Mucosa of descending colon (tissue), 3 donors: Measurements from ENCODE around the gene MESP1. TPM values are rescaled to one million over a fixed set of nuclear protein-coding genes. Genes with fewer than 3 reads are reported as not detected.

Experiments used
- ATAC-seq: fragments of 200-7000 bp; cut with Tn5 transposase; one replicate; pipeline ENCODE4 v1.9.1; 2020; ENCODE audit warnings: mild to moderate bottlenecking, moderate library complexity
- DNase-seq, 3 donors: peaks; one replicate each; pipeline ENCODE4 v3.0.0-alpha.2; 2020
- H3K36me3 ChIP-seq: fragments of 200-600 bp; one replicate; pipeline ENCODE4 v1.8.0; 2021; ENCODE audit warnings: low read depth, mild to moderate bottlenecking
- H3K4me1 ChIP-seq: fragments of 200-600 bp; one replicate; pipeline ENCODE4 v1.8.0; 2021; ENCODE audit warnings: low read depth, mild to moderate bottlenecking
- H3K4me3 ChIP-seq: fragments of 200-600 bp; one replicate; pipeline ENCODE4 v1.8.0; 2021; ENCODE audit warnings: mild to moderate bottlenecking
- H3K9me3 ChIP-seq: fragments of 200-600 bp; one replicate; pipeline ENCODE4 v1.8.0; 2021; ENCODE audit warnings: mild to moderate bottlenecking
- intact Hi-C, 2 donors: fragments of 100-400 bp; cut with DNase I in 1 of 2; cut with micrococcal nuclease in 1 of 2; formaldehyde crosslinking; loops; one replicate each; pipeline versions ENCODE4 v1.11.0 to v1.11.1; 2022; cut with DNase I, micrococcal nuclease
- total RNA-seq, 3 donors: library from RNA; stranded (reverse); fragmentation: NEBNext Ultra II Directional in 2 of 3; extraction: Animal tissue kit (Norgen Biotek cat#: 25700) in 2 of 3; gene quantifications; one replicate each; pipeline versions ENCODE4 v1.2.1 to v1.2.4, GENCODE V29; 2021 to 2023
- TF ChIP-seq, protein P1 (sequence below): fragments of 200-600 bp; IDR thresholded peaks from one replicate; pipeline ENCODE4 v1.8.0; 2022; ENCODE audit warnings: antibody characterized with exemption, mild to moderate bottlenecking
- donor health status: DM: no; HTN: no; CAD: no; lungs with moderate emphysema.
- donor health status: DM: no; HTN: no; CAD: no.
- donor health status: DM: no; HTN: yes; CAD: no.

MESP1 gene
- total RNA-seq, 3 donors from 2014 or later: 4.6 to 10.2 (median 8.5) TPM

DNA sequence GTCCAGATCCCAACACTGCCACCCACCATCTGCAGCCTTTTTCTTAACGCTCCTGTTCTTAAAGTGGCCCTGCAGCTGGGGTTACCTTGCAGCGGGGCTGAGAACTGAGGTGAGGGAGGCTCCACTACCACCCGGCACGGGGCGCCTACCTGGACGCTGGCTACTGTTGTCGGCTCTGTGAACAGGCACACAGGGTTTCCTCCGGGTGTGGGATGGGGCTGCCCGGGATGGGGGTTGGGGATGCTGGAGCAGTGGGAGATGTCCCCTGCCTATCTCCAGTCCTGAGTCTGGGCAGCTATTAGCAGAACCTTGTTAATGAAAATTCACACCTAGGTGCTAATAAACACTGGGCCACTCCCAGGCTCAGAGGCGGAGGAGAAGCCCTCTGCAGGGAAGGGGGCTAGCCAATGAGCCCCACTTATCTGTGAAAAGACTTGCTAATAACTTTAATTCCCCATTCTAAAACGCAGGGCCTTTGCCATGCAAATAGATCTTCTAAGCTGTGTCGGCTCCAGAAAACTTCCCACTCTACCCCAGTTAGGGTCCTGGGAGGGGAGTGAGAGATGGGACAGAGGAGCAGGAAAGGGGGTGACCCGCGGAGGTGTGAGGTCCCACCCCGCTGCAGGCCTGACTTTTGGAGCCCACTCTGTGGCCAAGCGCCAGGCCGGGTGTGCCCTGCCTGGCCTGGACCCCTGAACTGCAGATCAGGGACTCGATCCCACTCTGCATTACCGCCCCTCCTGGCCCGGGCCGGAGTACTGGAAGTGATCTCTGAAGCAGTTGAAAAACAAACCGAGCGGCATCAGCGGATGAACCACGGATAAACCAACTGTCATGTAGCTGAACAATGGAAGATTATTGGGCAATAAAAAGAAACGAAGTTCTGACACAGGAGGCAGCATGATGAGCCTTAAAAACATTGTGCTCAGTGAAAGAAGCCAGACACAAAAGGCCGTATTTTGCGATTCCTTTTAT, 3.1 kb downstream of the MESP1 start:
- H3K4me1 ChIP-seq: peaks cover 23% of the 10 kb centered on the region
- H3K36me3 ChIP-seq: no peaks in the 10 kb centered on the region
- DNase-seq (no peak), ATAC-seq (no peak)
- H3K9me3 ChIP-seq: no peaks in the 10 kb centered on the region
- intact Hi-C loops: no loop called here
- H3K4me3 ChIP-seq: no peak overlapping the region
- TF ChIP-seq, protein P1, sequence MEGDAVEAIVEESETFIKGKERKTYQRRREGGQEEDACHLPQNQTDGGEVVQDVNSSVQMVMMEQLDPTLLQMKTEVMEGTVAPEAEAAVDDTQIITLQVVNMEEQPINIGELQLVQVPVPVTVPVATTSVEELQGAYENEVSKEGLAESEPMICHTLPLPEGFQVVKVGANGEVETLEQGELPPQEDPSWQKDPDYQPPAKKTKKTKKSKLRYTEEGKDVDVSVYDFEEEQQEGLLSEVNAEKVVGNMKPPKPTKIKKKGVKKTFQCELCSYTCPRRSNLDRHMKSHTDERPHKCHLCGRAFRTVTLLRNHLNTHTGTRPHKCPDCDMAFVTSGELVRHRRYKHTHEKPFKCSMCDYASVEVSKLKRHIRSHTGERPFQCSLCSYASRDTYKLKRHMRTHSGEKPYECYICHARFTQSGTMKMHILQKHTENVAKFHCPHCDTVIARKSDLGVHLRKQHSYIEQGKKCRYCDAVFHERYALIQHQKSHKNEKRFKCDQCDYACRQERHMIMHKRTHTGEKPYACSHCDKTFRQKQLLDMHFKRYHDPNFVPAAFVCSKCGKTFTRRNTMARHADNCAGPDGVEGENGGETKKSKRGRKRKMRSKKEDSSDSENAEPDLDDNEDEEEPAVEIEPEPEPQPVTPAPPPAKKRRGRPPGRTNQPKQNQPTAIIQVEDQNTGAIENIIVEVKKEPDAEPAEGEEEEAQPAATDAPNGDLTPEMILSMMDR: no peak

DNA sequence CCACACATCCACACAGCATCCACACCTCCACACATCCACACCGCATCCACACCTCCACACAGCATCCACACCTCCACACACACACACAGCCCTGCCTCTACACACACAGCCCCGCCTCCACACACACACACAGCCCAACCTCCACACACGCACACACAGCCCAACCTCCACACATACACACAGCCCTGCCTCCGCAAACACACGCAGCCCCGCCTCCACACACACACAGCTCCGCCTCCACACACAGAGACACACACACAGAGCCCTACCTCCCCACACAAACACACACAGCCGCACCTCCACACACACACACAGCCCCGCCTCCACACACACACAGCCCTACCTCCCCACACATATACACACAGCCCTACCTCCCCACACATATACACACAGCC, 4.7 kb downstream of the MESP1 start:
- Histone ChIP-seq H3K4me1 (peaks cover 19% of the 10 kb centered on the region), H3K4me3 (no peak overlapping the region), H3K36me3 (no peaks in the 10 kb centered on the region), H3K9me3 (no peaks in the 10 kb centered on the region)
- DNase-seq (peak in 1 of 3 donors; percentile 57), ATAC-seq (peak; percentile 19)
- TF ChIP-seq, protein P1: no peak
- intact Hi-C loops: no loop called here

DNA sequence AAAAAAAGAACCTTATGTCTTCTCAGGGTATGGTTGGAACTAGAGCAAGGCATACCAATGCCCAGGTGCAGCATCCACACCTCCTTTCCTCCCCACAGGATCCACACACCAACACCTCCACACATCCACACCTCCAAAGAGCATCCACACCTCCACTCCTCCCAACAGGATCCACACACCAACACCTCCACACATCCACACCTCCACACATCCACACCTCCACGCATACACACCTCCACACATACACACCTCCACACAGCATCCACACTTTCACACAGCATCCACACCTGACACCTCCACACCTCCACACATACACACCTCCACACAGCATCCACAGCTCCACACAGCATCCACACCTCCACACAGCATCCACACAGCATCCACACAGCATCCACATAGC, 5.3 kb downstream of the MESP1 start:
- no peaks in the 10 kb centered on the region for H3K9me3 ChIP-seq
- H3K36me3 ChIP-seq: no peaks in the 10 kb centered on the region
- peaks cover 17% of the 10 kb centered on the region for H3K4me1 ChIP-seq
- intact Hi-C loops: no loop called here
- DNase-seq: no peak
- H3K4me3 ChIP-seq: no peak overlapping the region
- TF ChIP-seq, protein P1: no peak
- ATAC-seq: no peak

DNA sequence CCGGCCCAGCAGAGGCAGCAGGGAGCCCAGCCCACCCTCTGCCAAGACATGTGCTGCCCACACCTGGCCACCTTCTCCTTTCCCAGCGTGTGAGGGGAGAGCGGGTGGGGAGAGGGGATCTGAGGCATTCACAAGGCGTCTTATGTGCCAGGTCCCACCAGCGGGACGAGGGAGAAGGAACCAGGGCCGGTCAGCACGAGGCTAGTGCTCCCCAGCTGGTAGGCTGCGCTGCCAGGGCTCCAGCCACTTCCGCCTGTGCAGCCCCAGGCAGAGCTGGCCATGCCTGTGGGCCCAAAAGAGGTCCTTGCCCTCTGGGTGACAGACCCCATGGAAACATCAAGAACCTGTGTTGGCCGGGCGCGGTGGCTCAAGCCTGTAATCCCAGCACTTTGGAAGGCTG, 5.9 kb downstream of the MESP1 start:
- Histone ChIP-seq H3K36me3 (no peaks in the 10 kb centered on the region), H3K9me3 (no peaks in the 10 kb centered on the region), H3K4me3 (no peak overlapping the region), H3K4me1 (peaks cover 17% of the 10 kb centered on the region)
- TF ChIP-seq, protein P1: no peak
- ATAC-seq (no peak), DNase-seq (no peak)
- intact Hi-C loops: no loop called here

DNA sequence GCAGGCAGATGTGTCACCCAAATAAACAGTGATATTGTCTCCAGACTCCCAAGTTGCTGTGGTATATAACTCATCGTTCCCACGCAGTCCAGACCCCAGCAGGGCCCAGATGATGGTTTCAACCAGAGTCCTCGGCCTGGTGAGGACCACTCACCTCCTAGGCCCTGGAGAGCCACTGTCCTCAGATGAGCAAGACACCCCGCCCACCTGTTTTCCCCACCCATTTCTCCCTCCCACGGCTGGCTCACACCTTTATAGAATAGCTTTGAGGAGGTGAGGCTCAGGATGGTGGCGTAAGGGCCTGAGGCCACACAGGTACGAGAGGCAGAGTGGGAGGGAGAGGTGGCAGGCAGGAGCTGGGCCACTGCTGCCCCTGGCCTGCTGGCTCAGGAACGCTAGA, 7.5 kb downstream of the MESP1 start:
- Histone ChIP-seq H3K4me1 (peaks cover 7% of the 10 kb centered on the region), H3K4me3 (no peak overlapping the region), H3K9me3 (no peaks in the 10 kb centered on the region), H3K36me3 (no peaks in the 10 kb centered on the region)
- DNase-seq: no peak
- TF ChIP-seq, protein P1: no peak
- intact Hi-C loops: no loop called here
- no peak for ATAC-seq
